Activated T-cell treated with anti-CD3 and anti-CD28 coated beads for 1 hour (primary cell): Measurements from ENCODE around the gene TAF3.

Experiments
- DNase-seq: peaks from one replicate; pipeline ENCODE4 v3.0.0-alpha.2; 2020; ENCODE audit warnings: low read depth

The TAF3 gene

GRCh38 chr10:8059191-8059936, 241.1 kb downstream of the TAF3 start:
- no peak for DNase-seq

DNA sequence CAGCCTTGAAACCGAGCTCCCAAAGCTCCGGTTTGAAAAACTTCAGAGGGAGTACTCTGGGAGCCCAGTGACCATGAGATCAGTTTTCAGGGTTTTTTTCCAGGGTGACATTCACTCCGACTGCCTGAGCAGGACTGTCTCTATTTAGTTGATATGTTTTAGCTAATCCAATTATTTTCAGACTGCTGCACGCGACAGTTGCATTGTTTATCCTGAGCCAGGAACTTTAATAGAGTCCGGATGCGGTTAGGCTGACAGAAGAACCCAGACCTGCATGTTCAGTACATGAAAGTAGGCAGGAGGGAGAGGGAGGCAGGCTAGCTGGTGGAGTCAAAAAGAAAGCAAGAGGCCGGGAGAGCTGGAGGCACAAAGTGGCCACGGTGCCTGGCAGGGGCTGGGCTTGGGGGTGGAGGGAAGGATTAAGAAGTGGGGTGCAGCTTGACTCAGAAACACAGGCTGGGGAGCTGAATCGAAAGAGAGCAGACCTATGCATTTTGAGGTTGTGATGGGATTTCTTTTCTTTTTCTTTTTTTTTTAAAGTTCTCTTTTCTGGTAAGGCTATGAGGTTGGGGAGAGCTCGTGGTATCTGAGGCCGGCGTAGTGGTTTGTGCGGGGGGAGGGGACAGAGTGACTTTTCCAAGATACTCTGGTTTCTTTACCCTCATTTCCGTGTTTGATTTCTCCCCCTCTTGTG, 241.9 kb downstream of the TAF3 start:
- no peak for DNase-seq

- no peak for DNase-seq
These were observed 242.4 kb downstream of the TAF3 start for GRCh38 chr10:8060704-8061121.

GRCh38 chr10:8061274-8062211, 243.2 kb downstream of the TAF3 start:
- DNase-seq, result no peak

DNA sequence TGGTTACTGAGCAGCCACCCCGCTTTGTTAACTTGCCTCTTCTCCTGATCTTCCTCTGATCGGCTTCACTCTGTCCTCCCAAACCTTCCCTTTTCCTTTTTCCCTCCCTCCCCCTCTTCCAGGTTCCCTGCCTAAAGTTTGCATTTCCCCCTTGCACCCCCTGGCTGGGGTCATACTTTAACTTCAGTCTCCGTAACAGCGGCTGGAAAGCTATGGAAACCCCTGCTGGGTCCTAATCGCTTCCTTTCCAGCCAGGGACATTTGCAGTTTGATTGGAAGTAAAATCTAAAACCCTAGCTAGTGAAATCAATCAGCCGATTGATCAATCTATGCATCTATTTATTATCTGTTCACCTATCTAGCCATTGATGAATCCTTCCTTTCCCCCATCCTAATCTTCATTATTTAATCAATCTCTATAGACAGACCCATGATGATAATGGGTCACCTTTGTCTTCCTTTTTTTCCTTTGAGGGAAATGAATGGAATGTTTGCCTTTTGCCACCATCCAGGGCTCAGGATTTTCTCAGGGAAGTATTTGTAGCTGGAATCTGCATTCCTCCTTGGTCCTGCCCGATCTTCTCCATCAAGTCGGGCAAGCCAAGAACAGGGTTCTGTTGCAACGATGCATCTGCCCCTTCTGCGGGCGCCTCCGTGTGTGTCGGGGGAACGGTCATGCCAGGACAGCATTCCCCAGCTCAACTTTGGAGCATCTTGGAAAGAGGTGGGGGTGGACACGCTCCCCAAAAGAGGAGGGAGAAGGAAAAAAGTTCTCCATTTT, 245.0 kb downstream of the TAF3 start:
- no peak for DNase-seq

DNA sequence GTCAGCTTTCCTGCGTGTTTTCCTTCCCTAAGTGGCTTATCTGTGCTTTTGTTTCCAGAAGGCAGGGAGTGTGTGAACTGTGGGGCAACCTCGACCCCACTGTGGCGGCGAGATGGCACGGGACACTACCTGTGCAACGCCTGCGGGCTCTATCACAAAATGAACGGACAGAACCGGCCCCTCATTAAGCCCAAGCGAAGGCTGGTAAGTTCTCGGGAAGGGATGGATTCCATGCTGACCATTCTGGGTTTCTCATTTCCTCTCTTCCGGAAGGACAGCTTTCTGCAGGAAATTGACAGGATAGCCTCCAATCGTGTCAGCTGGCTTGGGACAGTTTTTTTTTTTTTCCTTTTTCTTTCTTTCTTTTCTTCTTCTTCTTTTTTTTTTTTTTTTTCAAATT, 245.6 kb downstream of the TAF3 start:
- DNase-seq, result no peak

DNA sequence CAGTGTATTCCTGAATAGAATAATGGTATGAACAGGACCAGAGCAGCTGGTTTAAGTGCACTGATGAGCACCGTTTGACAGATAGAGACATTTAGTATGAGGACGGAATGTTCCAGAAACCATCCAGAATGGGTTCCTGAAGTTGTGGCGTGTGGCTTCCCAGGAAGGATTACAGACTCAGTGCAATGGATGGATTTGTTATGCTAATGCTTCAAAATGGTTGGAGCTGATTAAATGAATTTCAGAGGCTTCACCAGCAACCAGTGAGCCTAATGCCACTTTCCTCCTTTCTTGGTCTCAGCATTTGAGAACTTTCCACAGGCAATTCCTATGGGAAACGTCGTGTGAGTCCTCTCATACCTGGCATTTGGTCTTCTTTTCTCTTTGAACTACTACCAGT, 246.1 kb downstream of the TAF3 start:
- DNase-seq, result no peak

DNA sequence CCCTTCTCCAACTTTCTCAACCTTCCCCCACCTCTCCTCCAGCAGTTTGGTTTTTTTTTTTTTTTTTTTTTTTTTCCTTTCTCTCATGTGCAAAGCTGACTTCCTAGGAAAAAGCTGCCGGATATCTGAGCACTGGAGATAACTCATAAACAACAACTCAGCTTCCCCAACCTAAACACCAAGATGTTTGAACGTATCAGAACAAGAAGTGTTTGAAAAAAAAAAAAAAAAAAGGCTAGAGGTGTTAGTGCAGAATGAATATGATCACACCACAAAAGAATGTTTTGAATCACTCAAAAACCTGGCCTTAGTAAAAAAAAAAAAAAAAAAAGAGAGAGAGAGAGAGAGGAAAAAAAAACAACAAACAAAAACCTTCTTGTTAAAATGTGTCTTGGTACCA, 247.3 kb downstream of the TAF3 start:
- DNase-seq, result no peak

- DNase-seq, result no peak
These were observed 247.8 kb downstream of the TAF3 start for GRCh38 chr10:8066124-8066523.
